Measurements from ENCODE around the gene ILF2.

The ILF2 gene

GRCh38 chr1:153627715-153628626 is 42.8 kb downstream of the ILF2 start, which contains the start of gene S100A1:
Gene S100A1 (plus strand): TSS chr1:153628434. CDS start chr1:153630522, 2,088 bp downstream.
- no peak for DNase-seq (ENCODE audit: low read depth)

DNA sequence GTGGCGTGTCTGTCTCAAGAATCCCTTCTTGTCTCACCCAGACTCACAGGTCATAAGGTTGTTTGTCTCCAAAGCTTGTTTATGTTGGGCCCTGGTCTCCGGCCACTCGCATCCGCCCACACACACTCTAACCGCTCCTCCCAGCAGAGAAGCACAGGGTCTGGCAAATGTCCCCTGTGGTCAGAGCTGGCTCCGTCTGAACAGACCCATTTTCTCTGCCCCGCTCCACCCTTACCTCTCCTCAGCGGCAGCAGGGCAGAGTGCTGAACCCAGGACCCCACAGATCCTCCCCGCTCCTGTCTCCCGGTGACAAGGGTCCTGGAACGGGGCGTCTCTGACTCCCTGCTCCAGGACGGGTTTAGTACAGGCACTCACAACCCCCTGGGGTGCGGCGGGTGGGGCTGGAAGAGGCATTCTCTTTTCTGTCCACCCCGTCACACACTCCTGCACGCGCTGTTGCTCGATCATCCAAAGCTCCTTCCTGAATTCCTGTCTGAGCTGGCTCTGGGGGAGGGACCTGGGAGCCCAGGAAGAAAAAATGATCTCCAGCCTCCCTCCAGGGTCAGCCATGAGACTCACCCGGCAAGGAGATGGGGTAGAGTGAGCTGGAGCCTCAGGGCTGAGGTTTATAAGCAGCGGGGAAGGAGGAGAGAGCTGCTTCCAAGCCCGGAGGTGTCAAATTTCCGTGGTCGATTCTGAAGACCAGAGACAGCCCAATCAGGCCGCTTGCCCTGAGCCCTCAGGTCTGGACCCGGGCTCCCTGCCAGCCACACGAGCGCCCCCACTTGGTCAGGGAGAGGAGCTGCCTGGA is 43.7 kb downstream of the ILF2 start, which contains the start of gene S100A13:
Gene S100A13, minus strand, starts transcription at position 602 of the 811 bp plus-strand sequence. CDS start 1,033 bp downstream, outside the sequence.
- DNase-seq (ENCODE audit: low read depth): no peak

DNA sequence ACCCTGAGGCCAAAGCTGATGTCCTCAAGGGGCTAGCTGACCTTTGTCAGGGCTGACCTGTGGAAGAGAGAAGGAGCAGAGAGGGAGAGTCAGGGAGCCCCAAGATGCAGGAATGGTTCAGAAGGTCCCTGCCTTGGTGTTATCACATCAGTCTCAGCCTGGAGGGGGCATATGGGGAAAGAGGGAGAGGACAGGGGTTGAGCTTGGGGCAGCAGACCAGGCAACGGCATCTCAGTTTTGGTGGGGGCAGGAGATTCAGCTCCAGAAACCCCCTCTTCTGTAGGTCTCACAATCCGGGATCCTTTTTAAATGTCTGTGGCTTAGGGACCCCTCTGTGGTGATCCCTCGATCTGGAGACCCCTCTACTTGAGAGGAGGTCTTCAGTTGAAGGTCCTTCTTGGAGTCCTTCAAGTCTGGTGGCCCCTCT is 44.3 kb downstream of the ILF2 start:
- DNase-seq (ENCODE audit: low read depth): no peak

- no peak for DNase-seq (ENCODE audit: low read depth)
These were observed 45.7 kb downstream of the ILF2 start for GRCh38 chr1:153624965-153625611.

- no peak for DNase-seq (ENCODE audit: low read depth)
These were observed 47.7 kb downstream of the ILF2 start for GRCh38 chr1:153623101-153623500.

GRCh38 chr1:153619171-153619570 is 51.6 kb downstream of the ILF2 start:
- no peak for DNase-seq (ENCODE audit: low read depth)

GRCh38 chr1:153617663-153618062 is 53.1 kb downstream of the ILF2 start:
- DNase-seq (ENCODE audit: low read depth): peak; percentile 17

DNA sequence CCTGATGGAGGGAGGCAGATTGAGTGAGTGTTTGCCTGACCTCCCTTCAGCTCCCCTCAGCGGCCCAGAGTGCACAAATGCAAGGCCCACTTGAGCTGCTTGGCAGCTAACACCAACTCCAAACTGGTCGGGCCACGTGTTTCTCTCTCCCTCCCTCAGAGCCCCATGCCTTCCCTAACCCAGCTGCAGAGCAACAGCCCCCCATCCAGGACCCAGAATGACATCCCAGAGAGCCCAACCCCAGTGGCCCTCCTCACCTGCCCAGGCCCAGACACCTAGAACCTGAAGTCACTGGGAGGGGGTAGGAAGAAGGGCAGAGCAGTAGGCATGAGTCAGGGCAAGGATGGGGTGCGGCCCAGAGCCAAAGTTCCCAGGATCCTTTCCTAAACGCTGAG is 53.9 kb downstream of the ILF2 start:
- DNase-seq (ENCODE audit: low read depth): no peak

GRCh38 chr1:153616144-153616916 is 54.5 kb downstream of the ILF2 start, which contains the start of gene S100A14:
Gene S100A14 (minus strand): TSS chr1:153616325. CDS start chr1:153615858, 467 bp downstream.
- no peak for DNase-seq (ENCODE audit: low read depth)

DNA sequence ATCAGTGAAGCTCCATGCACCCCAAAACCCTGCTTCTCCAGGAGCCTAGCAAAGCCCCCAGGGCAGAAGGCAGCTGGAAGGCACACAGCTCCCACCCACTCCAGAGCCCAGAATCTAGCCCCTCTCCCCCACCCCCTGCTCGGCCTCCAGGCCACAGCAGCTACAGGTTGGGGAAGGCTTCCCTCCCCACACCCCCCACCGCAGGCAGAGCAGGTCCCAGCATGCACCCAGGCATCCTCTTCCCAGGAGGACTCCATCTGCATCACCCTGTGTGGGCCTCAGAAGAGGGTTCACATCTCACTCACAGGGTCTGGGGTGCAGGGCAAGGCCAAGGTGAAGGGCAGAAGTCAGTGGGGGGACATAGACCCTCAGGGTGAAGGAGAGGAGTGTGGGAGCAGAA is 55.4 kb downstream of the ILF2 start:
- no peak for DNase-seq (ENCODE audit: low read depth)

DNA sequence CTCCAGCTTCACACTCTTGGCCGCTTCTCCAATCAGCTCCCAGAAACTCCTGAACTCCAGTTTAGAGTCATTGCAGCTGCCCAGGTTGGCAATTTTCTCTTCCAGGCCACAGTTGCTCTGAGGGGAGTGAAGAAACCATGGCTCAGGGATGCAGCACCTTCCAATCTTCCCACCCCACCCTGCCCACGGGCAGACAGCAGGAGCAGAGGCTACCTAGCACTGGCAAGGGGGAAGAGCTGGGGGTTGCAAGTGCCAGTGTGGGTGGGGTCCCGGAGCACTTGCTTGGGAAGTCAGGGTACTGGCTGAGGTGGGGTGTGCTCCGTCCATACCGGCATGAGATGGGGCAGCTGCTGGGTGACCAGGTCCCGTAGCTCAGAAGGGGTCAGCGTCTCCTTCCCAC is 55.9 kb downstream of the ILF2 start:
- no peak for DNase-seq (ENCODE audit: low read depth)

DNA sequence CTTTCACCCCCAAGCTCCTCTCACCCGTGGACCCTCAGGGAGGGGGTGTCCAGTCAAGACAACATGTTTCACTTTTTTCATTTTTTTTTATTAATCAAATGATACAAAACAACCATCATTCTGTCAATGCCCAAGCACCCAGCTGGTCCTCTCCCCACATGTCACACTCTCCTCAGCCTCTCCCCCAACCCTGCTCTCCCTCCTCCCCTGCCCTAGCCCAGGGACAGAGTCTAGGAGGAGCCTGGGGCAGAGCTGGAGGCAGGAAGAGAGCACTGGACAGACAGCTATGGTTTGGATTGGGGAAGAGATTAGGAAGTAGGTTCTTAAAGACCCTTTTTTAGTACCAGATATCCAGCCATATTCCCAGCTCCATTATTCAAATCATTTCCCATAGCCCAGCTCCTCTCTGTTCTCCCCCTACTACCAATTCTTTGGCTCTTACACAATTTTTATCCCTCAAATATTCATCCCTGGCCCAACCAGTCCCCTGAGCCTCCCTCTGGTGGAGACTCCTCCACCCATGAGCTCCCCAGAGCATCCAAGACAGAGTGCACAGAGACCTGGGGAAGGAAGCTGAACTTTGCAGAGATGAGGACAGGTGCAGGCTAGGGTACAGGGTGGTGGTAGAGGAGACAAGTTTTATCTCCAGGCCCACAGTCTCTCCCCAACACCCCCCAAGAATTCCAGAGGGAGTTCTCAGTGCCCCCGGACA is 56.4 kb downstream of the ILF2 start:
- no peak for DNase-seq (ENCODE audit: low read depth)

DNA sequence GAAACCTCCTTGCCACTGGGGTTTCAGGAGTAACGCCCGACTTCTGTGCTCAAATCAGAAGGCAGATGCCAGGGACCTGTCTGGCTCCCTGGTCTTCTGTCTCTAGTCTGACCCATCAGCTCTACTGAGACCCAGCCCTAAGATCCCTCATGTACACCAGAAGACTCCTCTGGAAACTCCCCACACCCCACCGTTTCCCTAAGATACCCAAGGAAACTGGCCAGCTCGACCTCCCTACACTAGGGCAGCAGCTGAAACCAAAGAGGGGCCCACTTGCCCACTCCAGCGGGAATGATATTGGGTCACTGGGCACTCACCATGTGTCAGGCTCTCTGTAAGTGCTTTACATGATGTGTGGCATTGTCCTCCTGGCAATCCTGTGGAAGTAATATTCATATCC is 57.4 kb downstream of the ILF2 start:
- DNase-seq (ENCODE audit: low read depth): no peak

- DNase-seq (ENCODE audit: low read depth): no peak
These were observed 58.0 kb downstream of the ILF2 start, which contains the start of gene S100A16 for GRCh38 chr1:153612755-153613331. Gene S100A16 (minus strand): TSS chr1:153613137. CDS start chr1:153608151, 4,986 bp downstream.

DNA sequence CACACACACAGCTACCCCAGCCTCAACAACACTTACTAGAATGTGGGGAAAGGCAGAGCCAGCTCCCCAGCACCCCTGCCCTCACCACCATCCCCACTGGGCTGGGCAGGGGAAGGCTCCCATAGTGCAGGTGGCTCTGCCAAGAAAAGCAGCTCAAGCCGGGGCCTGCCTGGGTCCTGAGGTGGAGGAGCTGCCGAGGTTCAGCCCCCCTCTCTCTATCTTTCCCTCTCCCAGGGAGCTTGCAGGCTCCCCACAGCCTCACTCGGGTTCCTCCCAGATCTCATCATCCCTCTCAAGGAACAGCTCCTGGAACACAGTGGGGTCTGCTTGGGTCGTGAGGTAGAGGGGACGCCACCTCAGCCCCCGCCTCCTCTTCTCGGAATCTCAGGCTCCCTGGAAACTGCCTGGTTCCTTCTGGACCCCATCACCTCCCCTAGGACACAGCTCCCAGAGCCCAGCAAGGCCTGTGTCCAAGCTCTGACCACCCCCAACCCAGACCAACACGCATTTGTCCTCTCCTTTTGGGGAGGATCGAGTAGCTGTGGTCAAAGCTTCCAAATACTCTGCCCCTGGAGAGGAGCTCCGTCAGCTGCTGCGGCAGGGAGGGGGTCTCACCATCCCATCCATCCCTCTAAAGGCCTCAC is 58.6 kb downstream of the ILF2 start:
- DNase-seq (ENCODE audit: low read depth): no peak
